K562 (cell line): ENCODE measurements around the gene PHYHIPL. TPM values are rescaled to one million over a fixed set of nuclear protein-coding genes. Genes with fewer than 3 reads are reported as not detected.

Experiments used
- ATAC-seq: fragments of 200-7000 bp; cut with Tn5 transposase; 3 replicates; pipeline ENCODE4 v1.9.1; 2020; ENCODE audit warnings: moderate library complexity
- BruUV-seq: library from RNA; stranded (reverse); fragments of 400-500 nt; replicated peaks from 2 replicates; lab custom pipeline; 2021; lab: Mats Ljungman, UMichigan
- CTCF ChIA-PET: fragments of 300-600 bp; formaldehyde crosslinking; extraction: SDS; loops from one replicate; lab custom pipeline; 2021; ENCODE audit warnings: low intra/inter-chr PET ratio; lab: Yijun Ruan, JAX
- POLR2A ChIA-PET: fragments of 300-600, 350-650 bp; sonication (Branson Sonifier 250); formaldehyde crosslinking; extraction: SDS; loops from one replicate; lab custom pipeline; 2021; ENCODE audit warnings: antibody characterized with exemption, inconsistent platforms; lab: Yijun Ruan, JAX
- DNase-seq, 4 experiments: peaks; one replicate each; pipeline versions ENCODE4 v3.0.0 to v3.0.0-alpha.2; 2011 to 2018; ENCODE audit warnings: low spot score in 3 of 4, mixed read lengths in 3 of 4; ENCODE audit errors: extremely low read depth in 1 of 4
- FAIRE-seq: peaks from 2 replicates; lab custom pipeline; 2011; peaks lifted over from hg19 to GRCh38; lab: Jason Lieb, UNC
- H2AFZ ChIP-seq: 2 replicates; pipeline ENCODE4 v1.6.0; 2011; ENCODE audit warnings: low read depth, low read length, control low read depth, inconsistent platforms
- H3K27ac ChIP-seq: fragments of 200-600 bp; 3 replicates; pipeline ENCODE4 v1.8.0; 2011; ENCODE audit warnings: low read depth, mild to moderate bottlenecking, control low read depth, inconsistent platforms, low read length, moderate library complexity, mixed read lengths; ENCODE audit errors: extremely low read depth
- H3K27me3 ChIP-seq, 2 experiments: fragments of 300-600 bp in 1 of 2; 2 replicates in 1 of 2; 3 replicates in 1 of 2; pipeline versions ENCODE4 v1.6.0 to v1.8.0; 2011; ENCODE audit warnings: inconsistent platforms in 2 of 2, low read length in 2 of 2, mild to moderate bottlenecking in 1 of 2, mixed read lengths in 1 of 2, moderate library complexity in 1 of 2; ENCODE audit not compliant: control insufficient read depth in 2 of 2, insufficient read depth in 2 of 2
- H3K36me3 ChIP-seq: fragments of 300-600 bp; 3 replicates; pipeline ENCODE4 v1.8.0; 2011; ENCODE audit warnings: mild to moderate bottlenecking, low read length, inconsistent platforms; ENCODE audit not compliant: control insufficient read depth, insufficient read depth
- H3K4me1 ChIP-seq, 2 experiments: fragments of 200-600 bp in 1 of 2; replicated peaks in 1 of 2; 2 replicates in 1 of 2; 3 replicates in 1 of 2; pipeline versions ENCODE4 v1.5.1 to v1.8.0; 2011; ENCODE audit warnings: inconsistent platforms in 2 of 2, low read length in 2 of 2, mild to moderate bottlenecking in 1 of 2, mixed read lengths in 1 of 2, moderate library complexity in 1 of 2; ENCODE audit not compliant: control insufficient read depth in 2 of 2, insufficient read depth in 2 of 2
- H3K4me2 ChIP-seq: 2 replicates; pipeline ENCODE4 v1.6.1; 2011; ENCODE audit warnings: low read length, control low read depth, inconsistent platforms, mixed read lengths; ENCODE audit not compliant: insufficient read depth
- H3K4me3 ChIP-seq: fragments of 200-600 bp; sonication (generic), shearing (Covaris generic); 2 replicates; pipeline ENCODE4 v1.5.1; 2016; ENCODE audit warnings: control low read depth, inconsistent platforms
- H3K79me2 ChIP-seq: fragments of 200-600 bp; 3 replicates; pipeline ENCODE4 v1.8.0; 2011; ENCODE audit warnings: low read length, inconsistent platforms; ENCODE audit not compliant: control insufficient read depth, insufficient read depth
- H3K9ac ChIP-seq, 2 experiments: 2 replicates each; pipeline versions ENCODE4 v1.6.0 to v1.6.1; 2011; ENCODE audit warnings: low read depth in 2 of 2, low read length in 2 of 2, control low read depth in 1 of 2, inconsistent platforms in 1 of 2, mild to moderate bottlenecking in 1 of 2, mixed read lengths in 1 of 2; ENCODE audit not compliant: insufficient read depth in 1 of 2
- H3K9me1 ChIP-seq: one replicate; pipeline ENCODE4 v1.6.0; 2011; ENCODE audit warnings: inconsistent platforms, mild to moderate bottlenecking, low read length, moderate library complexity; ENCODE audit not compliant: control insufficient read depth, insufficient read depth
- H3K9me3 ChIP-seq: replicated peaks from 2 replicates; pipeline ENCODE4 v1.5.1; 2011; ENCODE audit warnings: low read depth, low read length, inconsistent platforms; ENCODE audit not compliant: control insufficient read depth, insufficient read depth
- H4K20me1 ChIP-seq: replicated peaks from 2 replicates; pipeline ENCODE4 v1.6.1; 2011; ENCODE audit warnings: low read length, inconsistent platforms, mixed read lengths; ENCODE audit not compliant: control insufficient read depth, insufficient read depth
- CEBPG ChIP-seq, 3 experiments: fragments of 200-800 bp in 1 of 3; sonication (Bioruptor generic) in 1 of 3; sonication (generic) in 1 of 3; formaldehyde crosslinking in 1 of 3; IDR thresholded peaks in 2 of 3; conservative IDR thresholded peaks in 1 of 3; 2 replicates each; pipeline versions ENCODE4 v1.6.1 to v1.8.0; 2016 to 2022; ENCODE audit warnings: missing compliant biosample characterization in 2 of 3, missing genetic modification characterization in 2 of 3, mild to moderate bottlenecking in 1 of 3, missing genetic modification reagents in 1 of 3
- PBX2 ChIP-seq, 2 experiments: IDR thresholded peaks in 1 of 2; conservative IDR thresholded peaks in 1 of 2; 2 replicates each; pipeline ENCODE4 v1.6.1; 2016; ENCODE audit warnings: low read depth in 2 of 2, mild to moderate bottlenecking in 1 of 2, missing compliant biosample characterization in 1 of 2, missing genetic modification characterization in 1 of 2, moderate library complexity in 1 of 2
- WGBS: fragments of 100-300 bp; shearing (Covaris generic); methylation state at CpG from one replicate; pipeline ENCODE4 v1.1.6; 2016; ENCODE audit warnings: low coverage, mixed read lengths; ENCODE audit not compliant: insufficient coverage; ENCODE audit errors: missing lambda C conversion rate; 5-methylcytosine and 5-hydroxymethylcytosine counted together
- in situ Hi-C: fragments of 300-500 bp; cut with MboI; formaldehyde crosslinking; loops from 4 replicates; pipeline ENCODE4 v1.15.0; 2018; ENCODE audit warnings: inconsistent platforms, mixed read lengths
- intact Hi-C: fragments of 100-400 bp; cut with micrococcal nuclease; formaldehyde crosslinking; loops from 2 replicates; pipeline ENCODE4 v1.14.2; 2022
- polyA plus RNA-seq, 8 experiments: library from polyadenylated mRNA; depleted of rRNA in 4 of 8; stranded (reverse) in 5 of 8; unstranded in 3 of 8; fragments of >200 nt; fragmentation: Nextera tagmentation in 2 of 8; fragmentation: Illumina TruSeq in 1 of 8; extraction: Ambion mirVana in 2 of 8; extraction: Trizol in 1 of 8; gene quantifications; 2 replicates each; pipeline versions ENCODE4 v1.2.1 to v1.2.3, GENCODE V29; 2011 to 2014; ENCODE audit warnings: inconsistent platforms in 1 of 8, missing spikeins in 1 of 8
- total RNA-seq, 7 experiments: library from RNA; depleted of rRNA in 6 of 7; stranded (reverse); fragments of >200 nt in 6 of 7; fragmentation: Illumina TruSeq in 2 of 7; extraction: Trizol in 2 of 7; gene quantifications; 2 replicates each; pipeline versions ENCODE4 v1.2.1 to v1.2.3, GENCODE V29; 2011 to 2021; ENCODE audit warnings: low replicate concordance in 1 of 7

PHYHIPL gene
- total and polyA plus RNA-seq, 9 of the 15 experiments (the other 6 are each of a cell fraction or from before 2014, with no cell fraction given): not detected

DNA sequence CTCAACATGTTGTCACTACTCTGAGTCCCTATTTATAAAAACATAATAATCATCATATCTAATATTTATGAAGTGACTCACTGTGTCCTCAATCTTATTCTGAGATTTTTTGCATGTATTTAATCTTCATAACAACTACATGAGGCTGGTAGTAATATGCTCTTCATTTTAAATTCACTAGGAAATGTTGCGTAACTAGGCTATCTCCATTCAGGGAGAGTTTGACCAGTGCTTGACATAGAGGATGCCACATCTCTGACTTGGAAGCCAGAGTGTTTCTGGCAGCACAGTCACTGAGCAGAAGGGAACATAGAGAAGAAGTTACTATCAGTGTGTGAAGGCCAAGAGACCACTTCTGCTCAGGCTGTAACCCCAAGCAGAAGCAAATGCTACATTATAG, 97.0 kb downstream of the PHYHIPL start:
- in situ Hi-C loops (no loop called here), intact Hi-C loops (no loop called here)
- H3K4me1 ChIP-seq: no peaks in the 10 kb centered on the region
- 0% methylated on average over 1 of the region's 1 CpG for WGBS
- ChIA-PET CTCF (no interaction called here), POLR2A (no interaction called here)
- H3K36me3 ChIP-seq: no peaks in the 10 kb centered on the region
- H3K4me3 ChIP-seq: no peak overlapping the region
- H2AFZ ChIP-seq: no peak overlapping the region
- no peaks in the 10 kb centered on the region; the same call in 1 of the 2 replicates for H3K9me3 ChIP-seq
- H3K9me1 ChIP-seq: no peaks in the 10 kb centered on the region
- H3K27ac ChIP-seq: no peak overlapping the region
- no peak overlapping the region for H3K9ac ChIP-seq
- ATAC-seq: no peak
- no peaks in the 10 kb centered on the region for H3K27me3 ChIP-seq
- no peaks in the 10 kb centered on the region for H3K79me2 ChIP-seq
- no peaks in the 10 kb centered on the region; the same call in 1 of the 2 replicates for H4K20me1 ChIP-seq
- no peak for FAIRE-seq
- no peak for DNase-seq
- BruUV-seq: no TSS peak
- TF ChIP-seq PBX2 (CRISPR knock-in tag; IDR thresholded peaks at IDR 0.05; ENCODE audit: low read depth): no peak
- TF ChIP-seq PBX2 (tag; conservative IDR thresholded peaks at IDR 0.05; ENCODE audit: low read depth): no peak
- no peak for TF ChIP-seq CEBPG (CRISPR knock-in tag; IDR thresholded peaks at IDR 0.05)
- TF ChIP-seq CEBPG (tag; conservative IDR thresholded peaks at IDR 0.05 in 1 of 2, IDR thresholded peaks at IDR 0.05 in 1 of 2): peak in 1 of 2 experiments; percentile 52; a peak in 1 of 4 replicates
- no peak overlapping the region for H3K4me2 ChIP-seq
